Mucosa of descending colon (tissue), 3 donors: ENCODE data around the gene GCNT1. TPM values are rescaled to one million over a fixed set of nuclear protein-coding genes. Genes with fewer than 3 reads are reported as not detected.

Source experiments
- ATAC-seq: fragments of 200-7000 bp; cut with Tn5 transposase; one replicate; pipeline ENCODE4 v1.9.1; 2020; ENCODE audit warnings: mild to moderate bottlenecking, moderate library complexity
- DNase-seq, 3 donors: peaks; one replicate each; pipeline ENCODE4 v3.0.0-alpha.2; 2020
- H3K36me3 ChIP-seq: fragments of 200-600 bp; one replicate; pipeline ENCODE4 v1.8.0; 2021; ENCODE audit warnings: low read depth, mild to moderate bottlenecking
- H3K4me1 ChIP-seq: fragments of 200-600 bp; one replicate; pipeline ENCODE4 v1.8.0; 2021; ENCODE audit warnings: low read depth, mild to moderate bottlenecking
- H3K4me3 ChIP-seq: fragments of 200-600 bp; one replicate; pipeline ENCODE4 v1.8.0; 2021; ENCODE audit warnings: mild to moderate bottlenecking
- H3K9me3 ChIP-seq: fragments of 200-600 bp; one replicate; pipeline ENCODE4 v1.8.0; 2021; ENCODE audit warnings: mild to moderate bottlenecking
- CTCF ChIP-seq: fragments of 200-600 bp; IDR thresholded peaks from one replicate; pipeline ENCODE4 v1.8.0; 2022; ENCODE audit warnings: antibody characterized with exemption, mild to moderate bottlenecking
- intact Hi-C, 2 donors: fragments of 100-400 bp; cut with DNase I in 1 of 2; cut with micrococcal nuclease in 1 of 2; formaldehyde crosslinking; loops; one replicate each; pipeline versions ENCODE4 v1.11.0 to v1.11.1; 2022; cut with DNase I, micrococcal nuclease
- total RNA-seq, 3 donors: library from RNA; stranded (reverse); fragmentation: NEBNext Ultra II Directional in 2 of 3; extraction: Animal tissue kit (Norgen Biotek cat#: 25700) in 2 of 3; gene quantifications; one replicate each; pipeline versions ENCODE4 v1.2.1 to v1.2.4, GENCODE V29; 2021 to 2023
- donor health status: DM: no; HTN: no; CAD: no; lungs with moderate emphysema.
- donor health status: DM: no; HTN: no; CAD: no.
- donor health status: DM: no; HTN: yes; CAD: no.

Gene GCNT1
- total RNA-seq, 3 donors from 2014 or later, result 16.4 to 38.1 (median 28.1) TPM

DNA sequence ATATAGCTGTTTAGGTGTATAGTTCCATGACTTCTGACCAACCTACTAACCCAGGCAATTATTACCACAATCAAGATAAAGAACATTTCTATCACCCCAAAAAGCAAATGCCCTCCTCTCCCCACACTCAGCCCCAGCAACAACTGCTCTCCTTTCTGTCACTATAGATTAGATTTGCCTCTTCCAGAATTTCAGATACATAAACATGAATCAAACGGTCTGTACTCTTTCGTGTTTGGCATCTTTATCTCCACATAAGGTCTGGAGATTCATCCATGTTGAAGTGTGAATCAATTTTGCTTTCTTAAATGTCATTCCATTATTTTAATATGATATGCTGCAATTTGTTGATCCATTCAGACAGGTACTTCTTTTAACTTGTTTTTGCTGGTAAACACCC, 10.5 kb upstream of the GCNT1 start:
- Histone ChIP-seq H3K4me3 (no peak overlapping the region), H3K9me3 (no peaks in the 10 kb centered on the region), H3K36me3 (no peaks in the 10 kb centered on the region), H3K4me1 (peaks cover 4% of the 10 kb centered on the region)
- intact Hi-C loops, result loop anchor here (5.0 to 10.0 kb wide), 2 partner anchors 214 to 256 kb away; no protein-coding TSS in a partner anchor
- no peak for TF ChIP-seq CTCF
- no peak for DNase-seq
- ATAC-seq, result no peak

DNA sequence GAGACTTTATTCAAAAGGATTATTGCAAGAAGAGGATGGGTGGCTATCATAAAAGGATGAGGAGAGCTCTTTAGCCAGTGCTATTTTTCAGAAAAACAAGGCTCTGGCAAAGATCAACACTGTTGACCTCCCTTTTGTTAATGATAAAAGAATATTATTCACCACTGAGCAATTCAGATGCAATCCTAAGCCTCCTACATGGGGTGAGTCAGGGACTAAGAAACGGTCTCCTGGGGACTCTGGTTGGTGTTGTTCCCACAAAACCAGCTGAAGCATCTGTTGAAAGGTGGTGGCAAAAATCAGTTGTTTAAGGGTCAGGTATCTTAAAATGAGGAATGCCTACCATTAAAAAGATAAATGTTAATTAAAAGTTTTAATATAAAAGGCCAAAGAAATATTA, 7.7 kb upstream of the GCNT1 start:
- Histone ChIP-seq H3K4me1 (peaks cover 5% of the 10 kb centered on the region), H3K9me3 (no peaks in the 10 kb centered on the region), H3K36me3 (no peaks in the 10 kb centered on the region), H3K4me3 (no peak overlapping the region)
- intact Hi-C loops, result no loop called here
- no peak for TF ChIP-seq CTCF
- DNase-seq (no peak), ATAC-seq (no peak)

- intact Hi-C loops, result no loop called here
- H3K9me3 ChIP-seq, result no peaks in the 10 kb centered on the region
- no peak for ATAC-seq
- no peaks in the 10 kb centered on the region for H3K36me3 ChIP-seq
- no peak for DNase-seq
- peaks cover 8% of the 10 kb centered on the region for H3K4me1 ChIP-seq
- H3K4me3 ChIP-seq, result no peak overlapping the region
- TF ChIP-seq CTCF, result no peak
Measured at GRCh38 chr9:76452839-76453238, 6.1 kb upstream of the GCNT1 start.

GRCh38 chr9:76453785-76454184, 5.2 kb upstream of the GCNT1 start:
- TF ChIP-seq CTCF, result no peak

DNA sequence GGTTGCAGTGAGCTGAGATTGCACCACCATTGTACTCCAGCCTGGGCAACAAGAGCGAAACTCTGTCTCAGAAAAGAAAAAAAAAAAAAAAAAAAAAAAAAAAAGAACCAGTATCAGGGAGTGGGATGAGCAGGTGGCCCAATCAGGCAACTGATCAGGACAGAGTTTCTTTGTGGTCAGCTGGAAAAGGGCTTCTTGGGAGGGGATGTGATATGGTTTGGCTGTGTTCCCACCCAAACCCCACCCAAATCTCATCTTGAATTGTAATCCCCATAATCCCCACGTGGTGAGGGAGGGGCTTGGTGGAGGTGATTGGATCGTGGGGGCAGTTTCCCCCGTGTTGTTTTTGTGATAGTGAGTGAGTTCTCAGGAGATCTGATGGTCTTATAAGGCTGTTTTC, 4.7 kb upstream of the GCNT1 start:
- DNase-seq (no peak), ATAC-seq (no peak)
- Histone ChIP-seq H3K9me3 (no peaks in the 10 kb centered on the region), H3K4me3 (no peak overlapping the region), H3K36me3 (no peaks in the 10 kb centered on the region), H3K4me1 (peaks cover 7% of the 10 kb centered on the region)
- TF ChIP-seq CTCF, result no peak
- intact Hi-C loops, result no loop called here

More at GRCh38 chr9:76453785-76454184, 5.2 kb upstream of the GCNT1 start:
- intact Hi-C loops, result no loop called here
- Histone ChIP-seq H3K4me1 (peaks cover 7% of the 10 kb centered on the region), H3K4me3 (no peak overlapping the region), H3K9me3 (no peaks in the 10 kb centered on the region), H3K36me3 (no peaks in the 10 kb centered on the region)
- no peak for ATAC-seq
- DNase-seq, result no peak
